OCI-LY1 (cell line): Measurements from ENCODE around the gene CALHM1.

Experiments used
- H2AFZ ChIP-seq: fragments of 200-600 bp; sonication (generic), shearing (Covaris generic); 2 replicates; pipeline ENCODE4 v1.6.0; 2014; ENCODE audit warnings: antibody characterized with exemption, mild to moderate bottlenecking, low read length
- H3F3A ChIP-seq: fragments of 200-600 bp; sonication (generic), shearing (Covaris generic); 2 replicates; pipeline ENCODE4 v1.6.0; 2014; ENCODE audit warnings: mild to moderate bottlenecking, antibody characterized with exemption, low read length, moderate library complexity; ENCODE audit not compliant: insufficient read depth
- H3K27ac ChIP-seq: fragments of 200-600 bp; sonication (generic); 2 replicates; pipeline ENCODE4 v1.5.1; 2014; ENCODE audit warnings: low read length, mixed run types, mild to moderate bottlenecking, low read depth; ENCODE audit not compliant: poor library complexity, severe bottlenecking
- H3K27me3 ChIP-seq: fragments of 200-600 bp; sonication (generic); 2 replicates; pipeline ENCODE4 v1.6.0; 2014; ENCODE audit warnings: antibody characterized with exemption, mild to moderate bottlenecking, low read length, moderate library complexity; ENCODE audit not compliant: insufficient read depth
- H3K36me3 ChIP-seq: fragments of 200-600 bp; sonication (generic); 2 replicates; pipeline ENCODE4 v1.6.1; 2014; ENCODE audit warnings: mild to moderate bottlenecking, antibody characterized with exemption, low read length, moderate library complexity, mixed read lengths; ENCODE audit not compliant: insufficient read depth
- H3K4me1 ChIP-seq: fragments of 200-600 bp; sonication (generic); 2 replicates; pipeline ENCODE4 v1.5.1; 2014; ENCODE audit warnings: mild to moderate bottlenecking, low read length, moderate library complexity; ENCODE audit not compliant: insufficient read depth, severe bottlenecking
- H3K4me2 ChIP-seq: fragments of 200-600 bp; sonication (generic), shearing (Covaris generic); 2 replicates; pipeline ENCODE4 v1.6.1; 2014; ENCODE audit warnings: low read length
- H3K4me3 ChIP-seq: fragments of 200-600 bp; sonication (generic); 2 replicates; pipeline ENCODE4 v1.5.1; 2014; ENCODE audit warnings: low read length, low read depth, mild to moderate bottlenecking, mixed read lengths; ENCODE audit not compliant: poor library complexity, severe bottlenecking
- H3K79me2 ChIP-seq: fragments of 200-600 bp; shearing (Covaris generic); 2 replicates; pipeline ENCODE4 v1.6.1; 2016; ENCODE audit warnings: mixed run types, low read length, mixed read lengths; ENCODE audit not compliant: insufficient read depth
- H3K9ac ChIP-seq: fragments of 200-600 bp; sonication (generic), shearing (Covaris generic); 2 replicates; pipeline ENCODE4 v1.6.1; 2014; ENCODE audit warnings: mild to moderate bottlenecking, low read length, mixed read lengths
- H3K9me2 ChIP-seq: fragments of 200-600 bp; sonication (generic), shearing (Covaris generic); 2 replicates; pipeline ENCODE4 v1.6.1; 2014; ENCODE audit warnings: low read depth, mild to moderate bottlenecking, low read length, mixed read lengths
- H3K9me3 ChIP-seq: fragments of 200-600 bp; shearing (Covaris generic); 2 replicates; pipeline ENCODE4 v1.6.1; 2014; ENCODE audit warnings: low read length, mixed read lengths
- H4K20me1 ChIP-seq: fragments of 200-600 bp; sonication (generic), shearing (Covaris generic); 2 replicates; pipeline ENCODE4 v1.6.0; 2016; ENCODE audit warnings: mild to moderate bottlenecking, low read length; ENCODE audit not compliant: insufficient read depth
- CTCF ChIP-seq: fragments of 200-600 bp; sonication (generic), shearing (Covaris generic); IDR thresholded peaks from 2 replicates; pipeline ENCODE4 v1.5.1; 2017; ENCODE audit warnings: mild to moderate bottlenecking, antibody characterized with exemption, low read length, moderate library complexity, mixed read lengths
- EZH2 ChIP-seq: fragments of 200-600 bp; sonication (generic), shearing (Covaris generic); IDR thresholded peaks from 2 replicates; pipeline ENCODE4 v1.8.0; 2017; ENCODE audit warnings: borderline replicate concordance, mixed run types, mild to moderate bottlenecking, antibody characterized with exemption, low read length, moderate library complexity, mixed read lengths

CALHM1 gene

GRCh38 chr10:103456074-103456660, 2.5 kb downstream of the CALHM1 start:
- no peaks in the 10 kb centered on the region for H3K27me3 ChIP-seq
- no peak overlapping the region for H3K4me3 ChIP-seq
- H2AFZ ChIP-seq, result no peak overlapping the region
- H3K4me2 ChIP-seq, result no peak overlapping the region
- TF ChIP-seq EZH2 (no peak), CTCF (no peak)
- H3K79me2 ChIP-seq, result no peaks in the 10 kb centered on the region
- H3K36me3 ChIP-seq, result peaks cover 1% of the 10 kb centered on the region; the same call in 1 of the 2 replicates
- no peaks in the 10 kb centered on the region for H3K9me2 ChIP-seq
- no peaks in the 10 kb centered on the region; the same call in 1 of the 2 replicates for H3F3A ChIP-seq
- no peak overlapping the region for H3K9ac ChIP-seq
- no peaks in the 10 kb centered on the region for H3K9me3 ChIP-seq
- peaks cover 11% of the 10 kb centered on the region for H3K4me1 ChIP-seq
- H4K20me1 ChIP-seq, result no peaks in the 10 kb centered on the region
- no peak overlapping the region for H3K27ac ChIP-seq

GRCh38 chr10:103455235-103455634, 3.5 kb downstream of the CALHM1 start:
- H3K9me3 ChIP-seq, result no peaks in the 10 kb centered on the region
- H3K27me3 ChIP-seq, result no peaks in the 10 kb centered on the region
- H3K4me2 ChIP-seq, result no peak overlapping the region
- no peak overlapping the region for H3K9ac ChIP-seq
- H2AFZ ChIP-seq, result no peak overlapping the region
- H3K79me2 ChIP-seq, result no peaks in the 10 kb centered on the region
- peaks cover 11% of the 10 kb centered on the region for H3K4me1 ChIP-seq
- H3F3A ChIP-seq, result no peaks in the 10 kb centered on the region; the same call in 1 of the 2 replicates
- peaks cover 4% of the 10 kb centered on the region; the same call in 1 of the 2 replicates for H3K36me3 ChIP-seq
- TF ChIP-seq CTCF (no peak), EZH2 (no peak)
- no peak overlapping the region for H3K4me3 ChIP-seq
- no peaks in the 10 kb centered on the region for H4K20me1 ChIP-seq
- no peaks in the 10 kb centered on the region for H3K9me2 ChIP-seq
- no peak overlapping the region for H3K27ac ChIP-seq

- Histone ChIP-seq H3F3A (no peaks in the 10 kb centered on the region; the same call in 1 of the 2 replicates), H3K27me3 (no peaks in the 10 kb centered on the region), H3K4me1 (peaks cover 11% of the 10 kb centered on the region), H3K9ac (no peak overlapping the region), H3K4me2 (no peak overlapping the region), H4K20me1 (no peaks in the 10 kb centered on the region), H3K4me3 (no peak overlapping the region), H2AFZ (no peak overlapping the region), H3K9me3 (no peaks in the 10 kb centered on the region), H3K36me3 (peaks cover 9% of the 10 kb centered on the region; the same call in 1 of the 2 replicates), H3K79me2 (no peaks in the 10 kb centered on the region), H3K9me2 (no peaks in the 10 kb centered on the region), H3K27ac (no peak overlapping the region)
- TF ChIP-seq CTCF (no peak), EZH2 (no peak)
These were observed 4.7 kb downstream of the CALHM1 start for GRCh38 chr10:103454026-103454425.
